HG03159 (cell line): ENCODE measurements around the gene PLPPR3.

Experiments used
- ATAC-seq: cut with Tn5 transposase; IDR thresholded peaks from one replicate; pipeline ENCODE4 v1.9.1; 2021; ENCODE audit warnings: mild to moderate bottlenecking, moderate library complexity; ENCODE audit not compliant: unreplicated experiment

Gene PLPPR3, protein sequence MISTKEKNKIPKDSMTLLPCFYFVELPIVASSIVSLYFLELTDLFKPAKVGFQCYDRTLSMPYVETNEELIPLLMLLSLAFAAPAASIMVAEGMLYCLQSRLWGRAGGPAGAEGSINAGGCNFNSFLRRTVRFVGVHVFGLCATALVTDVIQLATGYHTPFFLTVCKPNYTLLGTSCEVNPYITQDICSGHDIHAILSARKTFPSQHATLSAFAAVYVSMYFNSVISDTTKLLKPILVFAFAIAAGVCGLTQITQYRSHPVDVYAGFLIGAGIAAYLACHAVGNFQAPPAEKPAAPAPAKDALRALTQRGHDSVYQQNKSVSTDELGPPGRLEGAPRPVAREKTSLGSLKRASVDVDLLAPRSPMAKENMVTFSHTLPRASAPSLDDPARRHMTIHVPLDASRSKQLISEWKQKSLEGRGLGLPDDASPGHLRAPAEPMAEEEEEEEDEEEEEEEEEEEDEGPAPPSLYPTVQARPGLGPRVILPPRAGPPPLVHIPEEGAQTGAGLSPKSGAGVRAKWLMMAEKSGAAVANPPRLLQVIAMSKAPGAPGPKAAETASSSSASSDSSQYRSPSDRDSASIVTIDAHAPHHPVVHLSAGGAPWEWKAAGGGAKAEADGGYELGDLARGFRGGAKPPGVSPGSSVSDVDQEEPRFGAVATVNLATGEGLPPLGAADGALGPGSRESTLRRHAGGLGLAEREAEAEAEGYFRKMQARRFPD

DNA sequence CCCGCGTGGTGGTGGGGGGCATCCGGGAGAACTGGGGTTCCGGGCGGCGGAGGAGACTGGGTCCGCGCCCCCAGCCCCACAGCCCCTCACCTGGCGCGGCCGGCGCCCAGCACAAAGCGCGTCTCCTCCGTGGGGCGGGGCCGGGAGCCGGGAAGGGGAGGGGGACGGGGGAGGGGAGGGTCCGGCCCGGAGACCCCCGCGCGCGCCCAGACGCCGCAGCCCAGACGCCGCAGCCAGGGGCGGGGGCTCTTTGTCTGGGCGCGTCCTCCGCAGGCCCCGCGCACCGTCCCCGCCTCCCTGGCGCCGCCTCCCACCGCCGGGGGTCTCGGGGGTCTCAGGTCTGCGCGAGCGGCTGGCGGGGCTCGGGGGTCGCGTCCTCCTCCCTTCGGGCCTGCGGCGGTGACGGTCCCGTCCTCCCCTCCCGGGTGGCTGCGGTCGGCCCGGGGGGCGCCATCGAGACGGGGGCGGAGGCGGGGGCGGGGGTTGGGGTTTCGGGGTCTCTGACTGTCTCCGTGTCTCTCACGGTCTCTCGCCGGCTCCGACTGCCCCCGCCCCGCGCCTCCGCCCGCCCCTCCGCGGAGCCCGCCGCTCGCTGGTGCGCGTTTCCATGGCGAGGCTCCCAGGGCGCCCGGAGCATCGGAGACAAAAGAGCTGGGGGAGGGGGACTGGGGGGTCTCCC lies at the start of gene PLPPR3:
PLPPR3 (minus strand) TSS at position 131 of the 679 bp plus-strand sequence. CDS start 396 bp downstream, outside the sequence.
- no peak for ATAC-seq

DNA sequence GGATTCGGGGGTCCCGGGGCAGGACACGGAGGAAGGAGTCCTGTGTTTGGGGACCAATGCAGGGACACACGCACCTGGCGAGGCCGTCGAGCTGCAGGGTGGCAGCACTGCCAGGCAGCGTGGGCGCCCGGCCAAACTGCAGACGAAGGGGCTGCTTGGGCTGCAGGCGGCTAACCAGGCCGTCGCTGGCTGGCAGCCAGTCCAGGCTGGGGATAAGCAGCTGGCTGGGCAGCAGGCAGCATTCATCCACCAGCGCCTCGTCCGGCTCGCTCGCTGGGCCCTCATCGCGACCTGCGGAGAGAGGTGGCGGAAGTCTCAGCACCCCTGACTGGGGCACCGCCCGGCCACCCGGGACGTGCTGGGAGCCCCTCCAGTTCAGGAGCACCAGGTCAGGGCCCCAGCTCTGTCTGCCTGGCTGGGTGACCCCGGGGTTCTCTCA lies 49.2 kb upstream of the PLPPR3 start:
- no peak for ATAC-seq

DNA sequence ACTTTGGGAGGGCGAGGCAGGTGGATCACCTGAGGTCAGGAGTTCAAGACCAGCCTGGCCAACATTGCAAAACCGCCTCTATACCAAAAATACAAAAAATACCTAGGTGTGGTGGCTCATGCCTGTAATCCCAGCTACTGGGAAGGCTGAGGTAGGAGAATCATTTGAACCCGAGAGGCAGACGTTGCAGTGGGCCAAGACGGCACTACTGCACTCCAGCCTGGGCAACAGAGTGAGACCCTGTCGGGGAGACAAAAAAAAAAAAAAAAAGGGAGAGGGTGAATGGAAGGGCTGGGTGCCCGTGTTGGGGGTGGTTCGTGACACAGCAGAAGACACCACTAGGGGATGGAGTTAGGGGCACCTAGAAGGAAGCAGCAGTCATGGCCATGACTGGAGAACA lies 48.6 kb upstream of the PLPPR3 start:
- no peak for ATAC-seq

DNA sequence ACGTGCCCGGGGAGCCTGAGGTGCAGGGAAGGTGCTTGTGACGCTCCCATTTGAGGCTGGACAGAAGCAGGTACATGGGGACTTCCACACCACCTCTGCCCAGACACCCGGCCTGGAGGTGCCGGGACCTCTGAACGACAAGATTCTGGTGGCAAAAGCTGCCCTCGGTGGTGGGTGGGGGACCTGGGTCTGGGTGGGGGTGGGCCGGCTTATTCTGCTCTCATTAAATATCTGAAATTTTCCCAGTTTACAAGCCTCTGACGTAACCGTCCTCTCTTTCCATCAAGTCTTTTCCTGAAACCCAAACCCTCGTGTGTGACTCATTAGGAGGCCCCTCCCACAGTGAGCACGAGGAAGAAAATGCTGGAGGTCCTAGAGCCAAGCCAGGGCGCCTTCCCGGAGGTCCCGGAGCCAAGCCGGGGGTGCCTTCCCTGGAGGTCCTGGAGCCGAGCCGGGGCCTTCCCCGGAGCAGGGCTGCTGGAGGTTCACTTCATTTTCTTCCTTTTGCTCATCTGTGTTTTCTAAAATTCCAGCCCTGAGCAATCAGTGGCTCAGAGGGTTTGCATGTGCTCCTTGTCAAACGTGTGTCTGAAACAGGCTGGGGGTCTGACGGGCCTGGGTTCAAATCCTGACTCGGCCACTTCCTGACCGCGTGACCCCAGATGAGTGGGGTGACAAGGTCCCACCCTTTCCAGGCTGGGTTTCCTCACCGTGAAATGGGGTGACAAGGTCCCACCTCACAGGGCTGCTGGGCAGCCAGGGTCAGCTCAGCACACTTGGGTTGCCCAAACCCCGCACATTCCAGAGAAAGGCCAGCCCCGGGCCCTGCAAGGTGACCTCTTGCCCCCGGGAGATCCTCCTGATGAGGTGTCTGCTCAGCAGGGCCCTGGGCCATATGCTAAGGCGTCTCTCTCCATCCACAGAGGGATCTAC lies 47.8 kb upstream of the PLPPR3 start:
- no peak for ATAC-seq

DNA sequence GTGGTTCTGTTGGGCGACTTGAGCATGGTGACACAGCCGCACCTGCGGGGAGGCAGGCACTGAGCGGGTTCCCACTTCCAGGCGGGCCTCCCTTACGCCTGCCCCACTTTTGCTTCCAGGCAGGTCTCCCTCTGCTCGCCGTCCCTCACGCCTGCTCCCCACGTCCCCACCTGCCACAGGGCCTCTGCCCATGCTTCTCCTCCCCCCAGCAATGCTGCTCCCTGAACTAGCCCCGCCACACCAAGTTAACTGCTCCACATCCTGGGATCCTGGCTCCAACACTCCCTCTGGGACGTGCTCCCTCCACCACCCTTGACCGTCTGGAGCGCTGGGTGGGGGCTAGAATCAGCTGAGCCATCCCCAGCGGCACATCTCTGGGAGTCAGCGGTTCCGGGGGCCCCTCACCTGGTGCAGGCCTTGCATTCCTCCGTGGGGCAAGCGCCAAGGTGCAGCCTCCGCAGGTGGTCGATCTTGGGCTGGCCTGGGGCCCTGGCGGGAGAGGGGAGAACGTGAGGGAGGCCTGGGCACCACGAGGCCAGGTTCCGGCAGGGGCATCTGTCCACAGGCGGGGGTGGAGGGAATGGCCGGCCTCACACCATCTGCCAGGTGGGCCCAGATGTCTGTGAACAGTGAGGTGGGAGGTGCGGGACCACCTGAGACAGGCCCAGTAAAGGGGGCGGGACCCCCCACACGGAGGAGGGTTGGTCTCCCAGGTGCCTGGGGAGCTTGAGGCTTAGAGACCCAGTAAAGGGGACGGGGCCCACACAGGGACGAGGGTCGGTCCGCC lies 46.9 kb upstream of the PLPPR3 start:
- ATAC-seq = no peak

DNA sequence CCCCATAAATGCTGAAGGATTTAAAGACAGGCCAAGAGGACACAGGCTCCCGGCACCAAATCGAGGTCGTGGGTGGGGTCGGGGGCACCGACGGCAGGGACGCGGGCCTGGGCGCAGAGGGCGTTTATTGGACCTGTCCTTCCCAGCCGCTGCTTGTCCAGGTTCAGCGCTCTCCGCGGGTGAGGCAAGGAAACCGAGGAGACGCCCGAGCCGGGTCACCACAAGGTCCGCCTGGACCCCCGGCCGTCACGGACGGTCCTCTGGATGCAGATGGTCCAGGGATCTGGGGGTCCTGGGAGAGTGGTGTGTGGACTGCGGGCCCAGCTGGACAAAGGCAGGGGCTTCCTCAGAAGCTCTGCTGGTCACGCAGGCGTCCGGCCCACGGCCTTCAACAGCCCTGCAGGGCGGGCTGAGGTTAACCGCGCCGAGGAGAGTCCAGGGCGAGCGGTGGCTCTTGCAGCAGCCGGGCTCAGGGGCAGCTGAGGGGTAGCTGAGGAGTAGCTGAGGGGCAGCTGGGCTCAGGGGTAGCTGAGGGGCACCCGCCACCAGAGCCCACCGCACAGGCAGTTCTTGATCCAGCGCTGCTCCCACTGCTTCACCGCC lies 46.2 kb upstream of the PLPPR3 start:
- ATAC-seq = no peak

- ATAC-seq = no peak
Observed at GRCh38 chr19:867301-867793, 45.6 kb upstream of the PLPPR3 start.

- ATAC-seq = no peak
Observed at GRCh38 chr19:866769-867300, 45.1 kb upstream of the PLPPR3 start.

- no peak for ATAC-seq
Observed at GRCh38 chr19:863315-863620, 41.5 kb upstream of the PLPPR3 start.

DNA sequence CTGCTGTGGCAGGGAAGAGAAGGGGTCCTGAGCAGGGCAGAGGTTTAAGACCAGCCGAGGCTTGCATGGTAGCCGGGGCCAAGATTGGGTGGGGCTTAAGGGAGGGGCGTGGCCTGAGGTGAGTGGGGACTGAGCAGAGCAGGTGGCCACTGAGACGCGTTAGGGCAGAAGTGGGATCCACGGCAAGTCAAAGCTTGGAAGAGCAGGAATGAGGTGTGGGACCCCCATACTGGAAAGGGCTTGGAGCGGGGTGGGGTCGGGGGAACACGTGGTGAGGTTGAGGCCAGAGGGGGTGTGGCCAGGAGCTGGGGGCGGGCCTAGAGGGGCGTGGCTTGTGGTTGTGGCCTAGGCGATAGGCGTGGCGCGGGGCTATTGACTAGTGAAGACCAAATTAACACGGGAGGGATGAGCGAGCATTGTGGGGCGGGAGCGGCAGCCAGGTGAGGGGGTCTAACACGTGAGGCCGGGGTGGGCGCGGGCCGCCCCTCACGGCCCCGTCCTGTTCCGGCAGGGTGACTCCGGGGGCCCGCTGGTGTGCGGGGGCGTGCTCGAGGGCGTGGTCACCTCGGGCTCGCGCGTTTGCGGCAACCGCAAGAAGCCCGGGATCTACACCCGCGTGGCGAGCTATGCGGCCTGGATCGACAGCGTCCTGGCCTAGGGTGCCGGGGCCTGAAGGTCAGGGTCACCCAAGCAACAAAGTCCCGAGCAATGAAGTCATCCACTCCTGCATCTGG lies 41.0 kb upstream of the PLPPR3 start:
- no peak for ATAC-seq

- ATAC-seq = no peak
Observed at GRCh38 chr19:861756-862580, 40.2 kb upstream of the PLPPR3 start.

- ATAC-seq = no peak
Observed at GRCh38 chr19:861141-861755, 39.5 kb upstream of the PLPPR3 start.

- no peak for ATAC-seq
Observed at GRCh38 chr19:858868-859843, 37.4 kb upstream of the PLPPR3 start, which contains the start of gene CFD. TSS of gene CFD (plus strand) at chr19:859664. CDS start at chr19:859690, 26 bp downstream.

DNA sequence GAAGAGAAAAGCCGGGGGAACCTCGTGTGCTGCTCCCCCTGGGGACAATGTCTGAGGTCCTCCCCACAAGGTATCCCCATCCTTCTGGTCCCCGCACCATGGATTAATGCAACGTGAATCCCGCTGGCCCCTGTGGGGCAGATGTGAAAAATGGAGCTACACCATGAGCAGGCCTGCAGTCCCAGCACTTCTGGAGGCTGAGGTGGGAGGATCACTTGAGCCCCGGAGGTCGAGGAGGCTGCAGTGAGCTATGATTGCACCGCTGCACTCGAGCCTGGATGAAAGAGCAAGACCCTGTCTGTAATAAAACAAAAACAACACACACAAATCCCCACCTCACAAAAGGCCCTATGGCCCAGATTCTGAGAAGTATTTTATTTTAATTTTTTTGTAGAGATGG lies 36.5 kb upstream of the PLPPR3 start:
- no peak for ATAC-seq

DNA sequence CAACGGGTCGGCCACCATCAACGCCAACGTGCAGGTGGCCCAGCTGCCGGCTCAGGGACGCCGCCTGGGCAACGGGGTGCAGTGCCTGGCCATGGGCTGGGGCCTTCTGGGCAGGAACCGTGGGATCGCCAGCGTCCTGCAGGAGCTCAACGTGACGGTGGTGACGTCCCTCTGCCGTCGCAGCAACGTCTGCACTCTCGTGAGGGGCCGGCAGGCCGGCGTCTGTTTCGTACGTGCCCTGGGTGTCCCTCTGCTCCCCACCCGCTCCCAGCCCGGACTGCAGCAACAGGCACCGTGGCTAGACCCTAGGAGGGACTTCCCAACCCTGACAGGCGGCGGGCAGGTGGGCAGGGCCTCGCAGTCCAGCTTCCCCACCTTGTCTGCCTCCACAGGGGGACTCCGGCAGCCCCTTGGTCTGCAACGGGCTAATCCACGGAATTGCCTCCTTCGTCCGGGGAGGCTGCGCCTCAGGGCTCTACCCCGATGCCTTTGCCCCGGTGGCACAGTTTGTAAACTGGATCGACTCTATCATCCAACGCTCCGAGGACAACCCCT lies 33.9 kb upstream of the PLPPR3 start:
- no peak for ATAC-seq

GRCh38 chr19:855142-855541 lies 33.4 kb upstream of the PLPPR3 start:
- ATAC-seq = no peak
